AG09309 (cell line): ENCODE data around the gene ILK.

ENCODE experiments used
- DNase-seq: peaks from one replicate; pipeline ENCODE4 v3.0.0-alpha.2; 2010; ENCODE audit warnings: low read depth
- H3K4me3 ChIP-seq: 2 replicates; pipeline ENCODE4 v1.5.1; 2011; ENCODE audit warnings: mild to moderate bottlenecking, low read depth, low read length, moderate library complexity; ENCODE audit not compliant: control insufficient read depth
- TF ChIP-seq, protein P1 (sequence below): IDR thresholded peaks from 2 replicates; pipeline ENCODE4 v1.5.1; 2011; ENCODE audit warnings: mild to moderate bottlenecking, low read depth, low read length, inconsistent platforms; ENCODE audit not compliant: insufficient read depth, control insufficient read depth; ENCODE audit errors: missing control alignments

The ILK gene

DNA sequence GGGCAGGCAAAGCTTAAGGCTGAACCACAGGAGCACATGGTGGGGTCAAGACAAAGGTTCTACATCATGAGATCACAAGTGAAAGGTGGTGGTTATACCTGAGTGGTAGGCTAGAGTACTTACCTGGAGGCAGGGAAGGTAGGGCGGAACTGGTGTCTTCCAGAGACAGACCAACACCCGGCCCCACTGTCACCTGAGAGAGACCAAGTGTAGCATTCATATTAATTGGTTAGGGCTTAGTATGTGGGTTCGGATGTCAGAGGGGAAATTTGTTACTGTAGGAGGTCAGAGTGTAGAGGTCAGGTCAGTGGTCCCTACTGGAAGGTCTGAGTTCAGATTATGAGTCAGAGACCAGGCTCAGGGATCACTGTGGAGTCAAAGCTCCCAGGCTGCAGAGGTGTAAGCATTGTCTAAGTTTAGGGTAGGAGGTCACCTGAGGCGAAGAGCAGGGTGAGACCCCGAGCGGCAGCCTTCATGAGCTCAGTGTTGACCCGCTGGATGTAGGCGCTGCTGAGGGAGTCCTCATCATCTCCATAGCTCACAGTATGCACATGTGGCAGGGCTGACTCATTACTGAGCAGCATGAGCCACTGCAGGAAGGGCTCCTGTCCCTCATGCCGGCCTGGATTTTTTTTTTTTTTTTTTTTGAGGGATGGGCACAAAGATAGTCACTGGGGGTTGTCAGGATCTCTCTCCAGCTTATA is 12.5 kb downstream of the ILK start:
- no peak for DNase-seq
- H3K4me3 ChIP-seq = no peak overlapping the region
- TF ChIP-seq, protein P1, sequence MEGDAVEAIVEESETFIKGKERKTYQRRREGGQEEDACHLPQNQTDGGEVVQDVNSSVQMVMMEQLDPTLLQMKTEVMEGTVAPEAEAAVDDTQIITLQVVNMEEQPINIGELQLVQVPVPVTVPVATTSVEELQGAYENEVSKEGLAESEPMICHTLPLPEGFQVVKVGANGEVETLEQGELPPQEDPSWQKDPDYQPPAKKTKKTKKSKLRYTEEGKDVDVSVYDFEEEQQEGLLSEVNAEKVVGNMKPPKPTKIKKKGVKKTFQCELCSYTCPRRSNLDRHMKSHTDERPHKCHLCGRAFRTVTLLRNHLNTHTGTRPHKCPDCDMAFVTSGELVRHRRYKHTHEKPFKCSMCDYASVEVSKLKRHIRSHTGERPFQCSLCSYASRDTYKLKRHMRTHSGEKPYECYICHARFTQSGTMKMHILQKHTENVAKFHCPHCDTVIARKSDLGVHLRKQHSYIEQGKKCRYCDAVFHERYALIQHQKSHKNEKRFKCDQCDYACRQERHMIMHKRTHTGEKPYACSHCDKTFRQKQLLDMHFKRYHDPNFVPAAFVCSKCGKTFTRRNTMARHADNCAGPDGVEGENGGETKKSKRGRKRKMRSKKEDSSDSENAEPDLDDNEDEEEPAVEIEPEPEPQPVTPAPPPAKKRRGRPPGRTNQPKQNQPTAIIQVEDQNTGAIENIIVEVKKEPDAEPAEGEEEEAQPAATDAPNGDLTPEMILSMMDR = no peak

DNA sequence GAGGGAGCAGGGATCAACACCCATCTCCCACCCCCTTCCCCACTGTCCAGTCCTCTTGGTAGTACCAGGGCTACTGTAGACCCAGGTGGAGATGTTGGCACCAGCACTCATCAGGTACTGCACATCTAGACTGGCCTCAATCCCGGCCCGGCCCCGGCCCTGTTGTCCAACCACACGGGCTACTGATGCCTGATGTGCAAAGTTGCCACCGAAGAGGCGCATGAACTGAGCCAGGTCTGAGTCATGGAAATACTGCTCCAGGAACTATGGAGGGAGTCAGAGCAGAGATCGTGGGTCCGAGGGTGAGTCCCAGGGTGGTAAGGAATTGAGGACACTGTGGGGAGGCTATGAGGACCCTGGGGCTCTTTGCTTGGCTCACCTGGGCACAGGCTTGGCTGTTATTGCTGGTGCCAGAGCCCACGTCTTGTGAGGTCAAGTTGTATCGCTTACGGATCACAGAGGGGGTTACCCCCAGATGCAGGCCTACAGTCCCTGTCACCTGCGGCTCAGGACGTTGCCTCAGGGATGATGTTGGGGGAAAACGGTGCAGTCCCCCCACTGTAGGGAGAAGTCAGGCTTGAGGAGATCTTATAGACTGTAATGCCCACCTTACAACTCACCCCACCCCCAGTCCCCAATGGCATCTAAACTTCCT is 13.1 kb downstream of the ILK start:
- no peak for DNase-seq
- H3K4me3 ChIP-seq = no peak overlapping the region
- TF ChIP-seq, protein P1 = no peak

DNA sequence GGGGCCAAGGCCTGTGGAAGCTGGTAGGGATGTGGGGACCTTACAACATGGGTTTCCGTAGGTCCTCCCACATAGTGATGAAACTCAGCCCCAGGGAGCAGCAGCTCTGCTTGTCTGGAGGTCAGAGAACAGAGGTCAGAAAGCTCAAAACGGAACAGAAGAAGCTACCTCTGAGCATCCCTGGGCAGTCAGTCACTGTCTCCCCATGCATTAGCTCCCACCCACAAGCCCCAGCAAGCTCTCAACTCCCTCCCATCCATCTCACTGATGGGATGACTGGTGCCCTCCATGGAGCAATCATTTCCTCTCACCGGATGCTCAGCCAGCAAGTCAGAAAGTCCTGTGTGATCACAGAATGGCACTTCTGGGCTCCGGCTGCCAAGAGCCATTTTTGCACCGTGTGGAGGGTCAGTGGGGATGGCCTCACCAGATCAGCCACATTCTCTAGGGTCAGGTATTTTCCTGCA is 13.8 kb downstream of the ILK start:
- TF ChIP-seq, protein P1 = no peak
- DNase-seq = no peak
- peak overlapping the region; percentile 0 for H3K4me3 ChIP-seq

DNA sequence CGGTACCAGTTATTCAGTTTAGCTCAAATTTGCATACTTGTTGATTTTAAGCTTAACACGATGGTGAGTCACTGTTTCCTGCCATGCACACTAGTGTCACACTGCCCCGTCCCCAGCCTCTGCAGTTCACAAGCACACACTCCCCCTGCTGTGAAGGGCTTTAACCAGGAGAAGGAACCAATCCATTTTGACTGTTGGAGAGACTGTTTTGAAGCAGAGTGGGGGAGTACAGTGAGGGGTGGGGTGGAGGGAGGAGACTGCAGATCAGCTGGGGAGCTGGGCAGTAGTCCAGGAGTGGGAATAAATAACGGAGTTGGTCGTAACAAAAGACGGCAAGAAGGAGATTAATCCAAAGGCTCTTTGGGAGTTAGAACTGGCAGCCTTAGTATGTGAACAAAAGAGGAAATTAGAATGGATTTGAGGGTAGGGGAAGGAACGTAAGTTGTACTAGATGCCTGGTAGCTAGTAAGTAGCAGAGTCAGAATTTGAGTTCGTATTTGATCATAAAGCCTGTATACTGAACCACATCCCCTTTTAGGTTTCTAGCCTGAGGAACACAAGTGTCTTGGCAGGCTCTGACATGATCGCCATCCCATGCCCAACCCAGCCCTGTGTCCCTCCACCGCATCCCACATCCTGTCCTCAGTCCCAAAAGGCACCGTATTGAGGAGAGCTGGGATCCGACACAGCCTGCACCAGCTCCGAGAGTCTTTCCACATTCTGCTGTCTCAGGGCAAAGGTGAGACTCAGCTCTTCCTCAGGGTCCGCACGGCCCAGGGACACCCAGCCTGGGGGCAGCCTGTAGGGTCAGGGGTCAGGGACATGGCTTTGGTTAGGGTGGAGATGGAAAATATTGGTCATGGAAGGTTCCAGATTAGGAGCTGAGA is 14.8 kb downstream of the ILK start:
- H3K4me3 ChIP-seq = peak overlapping the region; percentile 65
- TF ChIP-seq, protein P1 = no peak
- DNase-seq = peak; percentile 44

DNA sequence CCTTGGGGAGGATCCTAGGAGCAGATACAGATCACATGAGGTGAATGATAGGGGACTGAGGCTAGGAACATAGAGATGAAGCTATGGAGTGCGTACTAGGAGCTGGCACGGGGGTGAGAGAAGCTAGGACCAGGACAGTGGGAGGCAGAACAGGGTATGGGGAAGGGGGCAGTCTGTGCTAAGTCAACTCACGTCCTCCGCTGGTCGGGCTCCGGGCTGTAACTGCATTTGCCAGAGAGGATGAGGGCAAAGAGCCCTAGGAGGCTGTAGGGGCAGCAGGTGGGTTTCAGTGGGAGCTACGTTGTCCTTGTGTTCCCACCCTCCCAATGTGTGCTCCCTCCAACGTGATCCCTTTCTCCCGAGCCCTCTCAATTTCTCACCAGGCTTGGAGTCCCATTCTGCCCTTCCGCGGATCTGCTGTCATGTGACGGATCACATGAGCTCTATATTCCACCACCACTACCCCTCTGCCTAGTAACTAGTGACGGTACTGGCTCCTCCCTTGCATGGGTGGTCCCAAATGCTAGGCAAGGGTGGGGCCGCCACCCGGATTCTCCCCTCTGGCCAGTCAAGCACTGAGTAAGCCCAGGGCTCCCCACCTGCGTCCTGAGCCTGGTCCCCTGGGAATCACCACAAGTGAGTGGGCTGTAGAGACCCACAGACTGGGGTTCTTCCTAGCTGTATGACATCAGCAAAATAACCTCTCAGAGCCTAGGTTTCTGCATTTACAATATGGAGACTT is 15.6 kb downstream of the ILK start, which contains the start of gene TPP1:
Gene TPP1 (minus strand): TSS at position 419 of the 742 bp plus-strand sequence. CDS start 22 bp downstream, at position 397.
- TF ChIP-seq, protein P1 = no peak
- DNase-seq = peak; percentile 79
- peak within 1 kb of the TSS; percentile 65 for H3K4me3 ChIP-seq

DNA sequence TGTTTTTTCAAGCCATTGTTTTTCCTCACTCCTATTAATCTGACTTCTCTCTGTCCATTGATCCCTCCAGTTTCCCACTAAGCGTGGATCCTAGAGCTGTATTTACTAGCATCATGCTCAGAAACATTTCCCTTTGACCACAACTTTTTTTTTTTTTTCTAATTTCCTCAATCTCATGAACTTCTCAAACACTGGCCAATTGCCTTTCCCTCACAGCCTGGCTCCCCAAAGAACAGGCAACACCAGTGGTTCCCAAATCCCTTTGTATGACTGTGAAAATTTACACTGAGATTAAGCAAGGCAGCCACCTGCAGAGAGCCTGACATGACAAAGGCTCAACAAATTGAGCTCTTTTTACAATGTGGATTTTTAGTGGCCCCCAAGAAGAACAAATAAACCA is 17.1 kb downstream of the ILK start:
- DNase-seq = no peak
- H3K4me3 ChIP-seq = no peak overlapping the region
- TF ChIP-seq, protein P1 = no peak
